Right lung (tissue), 10 donors: ENCODE results near the gene IFTAP. TPM values are rescaled to one million over a fixed set of nuclear protein-coding genes. Genes with fewer than 3 reads are reported as not detected.
"Not testable (repeated sequence)": the region's sequence is repeated elsewhere in the genome, so short reads cannot be mapped to it uniquely, and the experiment has no call there.

Source experiments
- DNase-seq, 2 donors: peaks; one replicate each; pipeline ENCODE4 v3.0.0-alpha.2; 2013
- long read RNA-seq, 8 donors: transcript quantifications; one replicate each; lab custom pipeline, GENCODE V29; 2026
- polyA plus RNA-seq, 5 donors: library from polyadenylated mRNA; unstranded; fragments of 120-200 nt; gene quantifications; one replicate each; pipeline versions ENCODE4 v1.2.1 to v1.2.3, GENCODE V29; 2013; ENCODE audit warnings: inconsistent platforms in 1 of 5, low replicate concordance in 1 of 5; ENCODE audit not compliant: insufficient read length in 5 of 5, insufficient read depth in 1 of 5

The IFTAP gene, protein sequence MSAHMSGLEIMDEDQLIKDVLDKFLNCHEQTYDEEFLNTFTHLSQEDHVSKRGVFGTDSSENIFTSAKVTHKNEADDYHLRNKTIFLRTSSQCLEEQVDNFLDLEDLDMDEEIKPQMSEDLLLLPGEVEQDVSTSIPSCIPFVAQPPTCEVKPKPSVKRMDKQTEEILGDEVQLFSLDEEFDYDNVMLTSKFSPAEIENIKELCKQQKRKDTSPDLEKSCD
- 10 to 100 TPM; 43.2 to 60.2 (median 48.6) TPM for polyA plus RNA-seq
- long read RNA-seq, donor 1, transcript C11orf74-202 (4 exons, 633 nt) = major isoform, 9 of 45 reads
- long read RNA-seq, donor 1, transcript C11orf74-201 (6 exons, 863 nt) = minor isoform, 6 of 45 reads
- long read RNA-seq, donor 1, partial matches to known transcripts = 0 of 45 reads
- long read RNA-seq, donor 1, other reads (novel, unspliced or antisense) = 18 of 45 reads
- long read RNA-seq, donor 2, partial matches to known transcripts = 0 of 13 reads
- long read RNA-seq, donor 2, other reads (novel, unspliced or antisense) = 0 of 13 reads
- long read RNA-seq, donor 3, transcript C11orf74-203 (6 exons, 1,062 nt) = minor isoform, 6 of 28 reads
- long read RNA-seq, donor 3, transcript C11orf74-201 (6 exons, 863 nt) = major isoform, 11 of 28 reads
- long read RNA-seq, donor 3, transcript C11orf74-208 (6 exons, 694 nt) = minor isoform, 7 of 28 reads
- long read RNA-seq, donor 3, partial matches to known transcripts = 0 of 28 reads
- long read RNA-seq, donor 3, other reads (novel, unspliced or antisense) = 0 of 28 reads
- long read RNA-seq, donor 4, transcript C11orf74-208 (6 exons, 694 nt) = major isoform, 5 of 16 reads
- long read RNA-seq, donor 4, transcript C11orf74-201 (6 exons, 863 nt) = major isoform, 5 of 16 reads
- long read RNA-seq, donor 4, partial matches to known transcripts = 0 of 16 reads
- long read RNA-seq, donor 4, other reads (novel, unspliced or antisense) = 0 of 16 reads
- long read RNA-seq, donor 5, transcript C11orf74-208 (6 exons, 694 nt) = minor isoform, 12 of 45 reads
- long read RNA-seq, donor 5, transcript C11orf74-201 (6 exons, 863 nt) = major isoform, 13 of 45 reads
- long read RNA-seq, donor 5, transcript C11orf74-202 (4 exons, 633 nt) = minor isoform, 6 of 45 reads
- long read RNA-seq, donor 5, partial matches to known transcripts = 6 of 45 reads
- long read RNA-seq, donor 5, other reads (novel, unspliced or antisense) = 0 of 45 reads
- long read RNA-seq, donor 6, transcript C11orf74-201 (6 exons, 863 nt) = major isoform, 18 of 44 reads
- long read RNA-seq, donor 6, transcript C11orf74-203 (6 exons, 1,062 nt) = minor isoform, 5 of 44 reads
- long read RNA-seq, donor 6, transcript C11orf74-208 (6 exons, 694 nt) = minor isoform, 9 of 44 reads
- long read RNA-seq, donor 6, transcript C11orf74-202 (4 exons, 633 nt) = minor isoform, 6 of 44 reads
- long read RNA-seq, donor 6, partial matches to known transcripts = 0 of 44 reads
- long read RNA-seq, donor 6, other reads (novel, unspliced or antisense) = 0 of 44 reads
- long read RNA-seq, donor 7, transcript C11orf74-201 (6 exons, 863 nt) = major isoform, 8 of 16 reads
- long read RNA-seq, donor 7, partial matches to known transcripts = 0 of 16 reads
- long read RNA-seq, donor 7, other reads (novel, unspliced or antisense) = 0 of 16 reads
- long read RNA-seq, donor 8, transcript C11orf74-208 (6 exons, 694 nt) = minor isoform, 6 of 16 reads
- long read RNA-seq, donor 8, transcript C11orf74-201 (6 exons, 863 nt) = major isoform, 8 of 16 reads
- long read RNA-seq, donor 8, partial matches to known transcripts = 0 of 16 reads
- long read RNA-seq, donor 8, other reads (novel, unspliced or antisense) = 0 of 16 reads

DNA sequence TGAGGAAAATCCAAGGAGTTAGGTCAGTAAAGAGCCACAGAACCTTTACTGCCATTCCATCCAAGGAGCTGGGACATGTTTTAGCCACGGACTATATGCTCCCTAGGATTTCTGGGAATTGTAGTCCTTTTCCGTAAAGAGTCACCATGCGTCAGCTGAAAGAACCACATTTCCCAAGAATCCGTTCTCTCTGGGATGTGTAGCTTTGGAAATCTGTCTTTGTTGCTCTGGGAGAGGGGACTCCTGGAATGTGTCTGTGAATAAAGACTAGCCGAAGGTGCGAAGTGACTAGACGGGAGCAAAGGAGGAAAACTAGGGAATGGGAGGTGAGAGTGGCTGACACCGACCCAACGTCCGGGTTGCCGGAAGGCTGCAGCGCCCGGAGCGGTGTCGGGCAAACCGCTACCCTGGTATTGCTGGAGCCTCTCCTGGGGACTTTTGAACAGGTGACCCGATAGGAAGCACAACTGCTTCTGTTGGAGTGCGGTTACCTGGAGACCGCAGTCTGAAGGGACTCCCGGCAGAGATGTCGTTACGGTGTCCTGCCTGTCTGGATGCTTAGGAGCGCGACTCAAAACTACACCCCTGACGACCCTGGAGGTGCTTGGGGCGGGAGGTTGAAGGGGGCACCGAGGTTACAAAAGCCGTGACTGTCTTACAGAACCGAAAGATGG lies at the start of gene IFTAP:
Gene IFTAP, plus strand, starts transcription at position 187 of the 674 bp plus-strand sequence. CDS start 15,602 bp downstream, outside the sequence.
- peak; percentile 83 for DNase-seq

DNA sequence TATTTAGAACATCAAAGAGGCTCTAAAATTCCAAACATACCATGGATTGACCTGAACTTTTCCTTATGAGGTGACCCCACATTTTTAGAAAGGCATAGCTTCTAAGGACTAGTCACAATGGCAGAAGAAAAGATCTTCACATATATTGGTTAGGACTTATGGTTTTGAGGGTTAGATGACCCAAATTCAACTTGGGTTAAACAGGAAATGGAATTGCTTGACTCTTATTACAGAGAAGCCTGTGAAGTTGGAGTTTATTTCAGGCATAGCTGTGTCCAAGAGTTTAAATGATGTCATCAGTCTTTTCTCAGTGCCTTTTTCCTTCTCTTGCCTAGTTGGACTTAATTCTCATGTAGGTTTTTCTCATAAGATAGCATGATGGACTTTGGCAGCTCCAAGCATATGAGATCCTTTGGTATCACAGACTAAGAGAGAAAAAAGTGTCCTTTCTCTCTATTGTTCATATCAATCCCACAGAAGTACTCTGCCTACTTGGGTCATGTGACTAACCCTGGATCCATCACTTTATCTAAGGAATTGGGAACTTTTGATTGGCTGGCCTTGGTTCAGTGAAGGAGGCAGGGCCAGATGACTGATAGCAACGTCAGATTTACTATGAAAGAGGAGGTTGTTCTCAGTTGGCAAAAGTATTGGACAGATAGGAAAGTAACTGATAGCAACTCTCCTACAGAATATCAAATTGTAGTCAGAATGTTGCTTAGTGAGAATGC lies 43.8 kb upstream of the IFTAP start:
- DNase-seq = no peak

DNA sequence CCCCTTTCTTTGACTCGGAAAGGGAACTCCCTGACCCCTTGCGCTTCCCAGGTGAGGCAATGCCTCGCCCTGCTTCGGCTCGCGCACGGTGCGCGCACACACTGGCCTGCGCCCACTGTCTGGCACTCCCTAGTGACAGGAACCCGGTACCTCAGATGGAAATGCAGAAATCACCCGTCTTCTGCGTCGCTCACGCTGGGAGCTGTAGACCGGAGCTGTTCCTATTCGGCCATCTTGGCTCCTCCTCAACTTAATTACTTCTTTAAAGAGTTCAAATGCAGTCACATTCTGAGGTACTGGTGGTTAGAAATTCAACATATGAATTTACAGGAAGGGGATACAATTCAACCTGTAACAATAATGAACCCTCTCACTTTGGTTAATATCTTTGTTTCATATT lies 36.9 kb upstream of the IFTAP start:
- not testable (repeated sequence) for DNase-seq

DNA sequence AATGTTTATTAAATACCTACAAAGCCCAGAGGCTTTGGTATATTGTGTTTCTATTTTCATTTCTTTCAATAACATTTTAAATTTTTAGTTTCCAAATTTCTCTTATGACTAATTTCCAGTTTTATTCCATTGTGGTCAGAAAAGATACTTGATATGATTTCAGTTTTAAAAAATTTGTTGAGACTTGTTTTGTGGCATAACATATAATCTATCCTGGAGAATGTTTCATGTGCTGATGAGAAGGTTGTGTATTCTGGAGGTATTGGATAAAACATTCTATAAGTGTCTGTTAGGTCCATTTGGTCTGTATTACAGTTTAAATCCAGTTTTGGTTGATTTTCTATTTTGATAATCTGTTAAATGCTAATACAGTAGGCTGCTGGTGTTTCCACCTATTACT lies 36.3 kb upstream of the IFTAP start:
- DNase-seq = no peak

DNA sequence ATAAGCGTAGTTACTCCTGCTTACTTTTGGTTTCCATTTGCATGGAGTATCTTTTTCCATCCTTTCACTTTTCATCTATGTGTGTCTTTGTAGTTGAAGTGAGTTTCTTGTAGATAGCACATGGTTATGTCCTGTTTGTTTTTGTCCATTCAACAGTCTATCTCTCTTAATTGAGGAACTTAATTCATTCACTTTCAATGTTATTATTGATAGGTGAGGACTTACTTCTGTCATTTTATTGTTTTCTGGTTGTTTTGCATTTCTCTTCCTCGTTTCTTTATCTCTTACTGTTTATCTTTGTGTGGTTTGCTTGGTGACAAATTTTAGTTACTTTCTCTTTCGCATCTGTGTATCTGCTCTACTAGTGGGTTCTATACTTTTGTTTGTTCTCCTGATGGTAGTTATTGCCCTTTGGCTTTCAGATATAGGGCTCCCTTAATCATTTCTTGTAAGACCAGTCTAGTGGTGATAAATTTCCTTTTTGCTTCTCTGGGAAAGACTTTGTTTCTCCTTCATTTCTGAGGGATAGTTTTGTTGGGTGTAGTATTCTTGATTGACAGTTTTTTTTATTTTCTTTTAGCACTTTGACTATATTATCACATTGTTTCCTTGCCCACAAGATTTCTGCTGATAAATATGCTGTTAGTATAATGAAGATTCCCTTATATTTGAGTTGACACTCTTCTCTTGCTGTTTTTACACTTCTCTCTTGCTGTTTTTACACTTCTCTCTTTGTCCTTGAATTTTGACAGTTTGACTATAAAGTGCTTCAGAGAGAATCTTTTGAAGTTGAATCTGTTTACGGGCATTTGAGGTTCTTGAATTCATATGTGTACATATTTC lies 35.5 kb upstream of the IFTAP start:
- DNase-seq = no peak

DNA sequence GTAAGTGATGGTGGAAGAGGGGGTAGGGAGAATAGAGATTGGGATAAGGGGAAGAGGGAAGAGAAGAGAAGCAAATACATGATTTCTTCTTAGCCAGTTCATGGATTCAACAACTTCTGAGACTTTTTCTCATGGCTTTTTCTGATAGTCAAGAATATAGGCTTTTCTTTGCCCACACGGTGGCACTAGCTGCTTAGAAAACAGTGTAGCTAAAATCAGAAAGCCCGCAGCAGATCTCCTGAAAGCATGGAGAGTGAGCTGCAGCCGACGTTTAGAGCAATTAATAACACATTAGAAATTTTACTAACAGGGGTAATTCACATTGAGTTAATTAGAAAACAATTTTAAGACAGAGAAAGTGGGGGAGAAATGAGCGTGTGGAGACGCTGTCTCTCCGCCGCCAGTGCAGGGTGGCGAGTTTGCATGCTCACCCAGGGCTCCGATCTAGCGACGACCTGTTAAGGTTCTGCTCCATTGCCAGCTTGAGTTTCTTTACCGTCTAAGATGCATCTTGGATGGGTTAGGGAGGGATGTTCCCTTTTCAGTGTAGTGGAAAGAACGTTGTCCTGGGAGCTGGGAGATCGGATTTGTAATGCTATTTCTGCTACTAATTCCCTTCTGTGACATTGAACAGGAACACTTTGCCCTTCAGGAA lies 29.8 kb upstream of the IFTAP start:
- DNase-seq = peak; percentile 58 to 73

DNA sequence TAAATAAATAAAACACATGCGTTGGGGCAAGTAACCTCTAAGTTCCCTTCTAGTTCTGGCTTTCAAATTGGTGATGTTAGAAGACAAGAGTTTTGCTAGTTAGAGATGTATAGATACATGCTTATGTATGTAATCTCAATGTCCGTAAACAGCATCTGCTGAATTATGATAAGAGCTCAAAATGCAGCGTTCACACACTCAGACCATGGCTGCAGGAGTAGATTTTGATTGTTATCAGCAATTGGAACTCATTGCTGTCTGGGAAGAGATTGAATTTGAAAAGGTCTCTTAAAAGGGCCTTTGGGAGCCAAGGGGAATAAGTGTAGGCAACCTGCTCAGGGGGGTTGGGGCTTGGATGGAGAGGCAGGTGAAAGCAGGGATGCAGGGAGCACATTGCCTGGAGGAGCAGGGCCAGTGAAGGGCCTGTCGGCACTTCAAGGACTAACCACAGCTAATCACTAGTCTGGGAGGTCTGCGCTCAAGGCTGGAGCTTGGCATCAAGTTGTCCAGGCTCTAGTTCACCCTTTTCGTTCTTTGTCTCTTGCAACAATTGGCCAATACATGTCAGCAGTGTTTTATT lies 29.2 kb upstream of the IFTAP start:
- DNase-seq = no peak

GRCh38 chr11:36566407-36567053 lies 27.8 kb upstream of the IFTAP start:
- no peak for DNase-seq

GRCh38 chr11:36567694-36568093 lies 26.6 kb upstream of the IFTAP start, which contains the start of gene RAG1:
Gene RAG1, plus strand, starts transcription at chr11:36568007. Its CDS starts 5,298 bp downstream, at chr11:36573305.
- no peak for DNase-seq

- no peak for DNase-seq
These were observed 25.2 kb upstream of the IFTAP start for GRCh38 chr11:36569095-36569494.

DNA sequence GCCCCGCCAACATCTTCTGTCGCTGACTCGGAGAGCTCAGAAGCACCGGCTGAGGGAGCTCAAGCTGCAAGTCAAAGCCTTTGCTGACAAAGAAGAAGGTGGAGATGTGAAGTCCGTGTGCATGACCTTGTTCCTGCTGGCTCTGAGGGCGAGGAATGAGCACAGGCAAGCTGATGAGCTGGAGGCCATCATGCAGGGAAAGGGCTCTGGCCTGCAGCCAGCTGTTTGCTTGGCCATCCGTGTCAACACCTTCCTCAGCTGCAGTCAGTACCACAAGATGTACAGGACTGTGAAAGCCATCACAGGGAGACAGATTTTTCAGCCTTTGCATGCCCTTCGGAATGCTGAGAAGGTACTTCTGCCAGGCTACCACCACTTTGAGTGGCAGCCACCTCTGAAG lies 19.8 kb upstream of the IFTAP start:
- no peak for DNase-seq

GRCh38 chr11:36577373-36577772 lies 16.9 kb upstream of the IFTAP start:
- DNase-seq = no peak

DNA sequence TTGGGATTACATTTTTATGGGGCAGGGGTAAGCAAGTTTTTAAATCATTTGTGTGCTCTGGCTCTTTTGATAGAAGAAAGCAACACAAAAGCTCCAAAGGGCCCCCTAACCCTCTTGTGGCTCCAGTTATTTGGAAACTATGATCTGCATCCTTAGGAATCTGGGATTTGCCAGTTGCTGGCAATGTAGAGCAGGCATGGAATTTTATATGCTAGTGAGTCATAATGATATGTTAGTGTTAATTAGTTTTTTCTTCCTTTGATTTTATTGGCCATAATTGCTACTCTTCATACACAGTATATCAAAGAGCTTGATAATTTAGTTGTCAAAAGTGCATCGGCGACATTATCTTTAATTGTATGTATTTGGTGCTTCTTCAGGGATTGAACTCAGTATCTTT lies 16.4 kb upstream of the IFTAP start:
- no peak for DNase-seq

DNA sequence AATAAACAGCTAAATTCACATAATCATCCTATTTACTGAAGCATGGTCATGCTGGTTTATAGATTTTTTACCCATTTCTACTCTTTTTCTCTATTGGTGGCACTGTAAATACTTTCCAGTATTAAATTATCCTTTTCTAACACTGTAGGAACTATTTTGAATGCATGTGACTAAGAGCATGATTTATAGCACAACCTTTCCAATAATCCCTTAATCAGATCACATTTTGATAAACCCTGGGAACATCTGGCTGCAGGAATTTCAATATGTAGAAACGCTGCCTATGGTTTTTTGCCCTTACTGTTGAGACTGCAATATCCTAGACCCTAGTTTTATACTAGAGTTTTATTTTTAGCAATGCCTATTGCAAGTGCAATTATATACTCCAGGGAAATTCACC lies 15.8 kb upstream of the IFTAP start:
- no peak for DNase-seq

GRCh38 chr11:36581536-36581935 lies 12.8 kb upstream of the IFTAP start:
- no peak for DNase-seq

DNA sequence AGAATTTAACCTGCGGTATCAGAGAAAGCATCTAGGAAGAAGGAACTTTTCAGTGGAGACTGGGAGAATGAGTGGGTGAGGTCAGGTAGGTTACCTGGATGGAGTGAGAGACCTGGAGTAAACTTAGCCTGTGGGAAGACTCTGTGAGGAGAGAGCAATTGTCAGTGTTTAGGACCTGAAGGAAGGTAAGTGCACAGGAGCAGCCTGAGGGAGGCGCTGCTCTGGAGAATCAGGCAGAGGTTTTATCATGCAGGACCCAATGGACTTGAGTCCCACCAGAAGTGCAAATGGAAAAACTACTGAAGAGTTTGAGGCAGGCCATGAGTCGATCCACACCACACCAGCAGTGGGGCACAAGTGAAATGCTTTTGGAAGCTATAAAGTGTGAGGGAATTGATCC lies 10.6 kb upstream of the IFTAP start:
- DNase-seq = no peak

DNA sequence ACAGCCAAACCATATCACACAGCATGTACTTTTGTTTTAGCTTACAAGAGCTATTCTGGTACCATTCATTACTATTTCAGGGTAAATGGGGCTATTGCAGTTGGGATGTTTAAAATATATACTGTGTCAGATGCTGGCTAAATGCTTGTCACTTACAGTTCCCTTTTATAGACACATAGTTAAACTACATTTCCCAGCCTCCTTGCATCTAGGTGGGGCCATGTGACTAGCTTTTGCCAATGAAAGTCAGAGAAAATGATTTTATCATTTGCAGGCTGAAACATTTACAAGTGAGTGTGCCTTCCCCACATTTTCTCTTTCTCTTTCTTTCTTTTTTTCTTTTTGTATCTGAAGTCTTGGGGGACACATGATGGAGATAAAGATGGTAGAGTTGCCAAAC lies 7.8 kb upstream of the IFTAP start:
- DNase-seq = no peak
